ENCODE data around the gene FTCD.

DNA sequence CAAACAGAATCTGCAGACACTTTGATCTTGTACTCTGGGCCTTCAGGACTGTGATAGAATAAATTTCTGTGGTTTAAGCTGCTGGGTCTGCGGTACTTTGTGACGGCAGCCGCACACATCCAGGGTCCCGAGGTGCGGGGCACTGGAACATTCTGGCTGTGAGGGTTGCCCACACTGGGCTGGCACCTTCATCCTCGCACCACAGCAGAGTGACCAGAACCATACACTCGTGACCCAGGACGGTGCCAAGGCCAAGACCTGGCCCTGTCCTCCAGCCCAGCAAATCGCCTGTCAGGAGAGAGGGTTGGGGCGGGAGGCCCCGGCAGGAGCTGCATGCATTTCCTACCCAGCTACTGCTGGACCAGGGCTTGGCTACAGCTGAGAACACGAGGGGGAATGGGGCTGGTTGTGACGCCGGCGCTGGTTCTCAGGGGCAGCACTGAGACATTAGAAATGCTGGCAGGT is 2.6 kb upstream of the FTCD start:
- TF ChIP-seq CTCF (IDR thresholded peaks at IDR 0.05) (no peak), POLR2A (IDR thresholded peaks at IDR 0.05) (no peak)
